ENCODE data around the gene MLX.
"Not testable (repeated sequence)": the region's sequence is repeated elsewhere in the genome, so short reads cannot be mapped to it uniquely, and the experiment has no call there.

Gene MLX

DNA sequence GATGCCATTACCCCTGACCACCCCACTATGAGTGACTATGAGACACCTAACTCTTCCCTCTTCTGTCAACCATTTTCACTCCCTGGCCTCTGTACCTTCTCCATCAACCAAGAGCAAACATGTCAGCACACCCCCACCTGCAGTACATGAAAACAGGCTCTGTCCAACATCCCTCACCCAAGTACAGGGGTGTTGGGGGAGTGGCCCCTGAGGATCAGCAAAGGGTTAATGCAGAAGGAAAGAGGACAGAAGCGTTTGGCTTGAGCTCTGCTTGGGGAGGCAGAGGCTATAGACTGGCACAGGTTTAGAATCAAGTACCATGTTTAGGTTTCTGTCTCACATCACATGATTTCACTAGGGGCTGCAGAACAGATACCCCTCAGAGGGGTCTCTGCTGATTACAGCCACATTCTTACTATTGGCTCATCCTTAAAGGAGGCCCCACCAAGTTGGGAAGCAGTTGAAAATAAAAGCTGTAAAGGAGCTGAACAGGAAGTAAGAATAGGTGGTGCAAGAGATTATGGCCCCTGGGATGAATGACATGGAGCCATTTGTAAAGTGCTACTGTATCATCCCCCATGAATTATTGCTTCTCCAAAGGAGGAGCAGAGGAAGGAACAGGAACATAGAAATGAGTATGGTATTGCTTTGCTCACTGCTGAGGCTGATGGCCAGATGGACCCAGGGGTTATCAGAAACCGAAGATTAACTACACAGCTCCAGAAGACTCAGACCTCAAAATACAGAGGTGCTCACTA lies 13.1 kb downstream of the MLX start:
- DNase-seq (ENCODE audit: low read depth), result no peak

DNA sequence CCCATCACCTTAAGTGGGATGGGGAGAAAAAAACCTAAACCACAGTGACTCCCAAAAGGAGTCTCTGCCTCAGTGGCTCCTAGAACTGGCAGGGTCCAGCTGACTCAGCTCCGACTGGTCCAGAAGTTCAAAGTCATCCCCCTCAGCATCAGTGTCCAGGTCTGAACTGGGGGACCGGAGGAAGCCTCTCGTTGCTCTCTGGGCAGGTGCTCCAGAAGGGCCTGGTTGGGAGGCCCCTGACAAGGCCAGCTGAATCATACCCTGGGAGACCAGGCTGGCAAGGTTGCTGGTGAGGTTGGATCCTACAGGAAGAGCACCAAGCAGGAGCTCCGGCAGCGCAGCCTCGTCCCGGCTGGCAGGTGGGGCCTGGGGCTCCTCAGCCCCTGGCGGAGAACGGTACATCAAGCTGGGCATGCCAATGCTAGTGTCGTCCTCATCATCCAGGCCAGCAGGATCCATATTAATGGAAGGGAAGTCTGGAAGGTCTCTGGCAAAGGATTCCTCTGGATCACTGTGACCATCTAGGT lies 14.9 kb downstream of the MLX start:
- no peak for DNase-seq (ENCODE audit: low read depth)

DNA sequence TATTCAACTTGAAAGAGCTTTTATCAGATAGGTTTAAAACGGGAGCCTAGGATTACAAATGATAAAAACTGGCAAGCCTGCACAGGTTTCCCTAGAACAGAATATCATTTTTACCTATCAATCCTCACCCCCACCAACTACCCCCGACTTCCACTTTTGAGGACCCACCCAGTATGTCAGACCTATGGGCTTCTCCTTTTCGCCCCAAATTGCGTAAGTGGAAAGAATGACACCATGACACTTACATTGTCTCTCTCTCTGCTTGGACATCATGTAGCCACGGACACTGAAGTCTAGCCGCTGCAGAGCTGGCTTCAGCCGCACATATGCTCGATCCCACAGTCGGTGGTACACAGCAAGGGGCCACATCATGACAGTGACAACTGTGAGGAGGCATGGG lies 18.0 kb downstream of the MLX start:
- DNase-seq (ENCODE audit: low read depth), result no peak

DNA sequence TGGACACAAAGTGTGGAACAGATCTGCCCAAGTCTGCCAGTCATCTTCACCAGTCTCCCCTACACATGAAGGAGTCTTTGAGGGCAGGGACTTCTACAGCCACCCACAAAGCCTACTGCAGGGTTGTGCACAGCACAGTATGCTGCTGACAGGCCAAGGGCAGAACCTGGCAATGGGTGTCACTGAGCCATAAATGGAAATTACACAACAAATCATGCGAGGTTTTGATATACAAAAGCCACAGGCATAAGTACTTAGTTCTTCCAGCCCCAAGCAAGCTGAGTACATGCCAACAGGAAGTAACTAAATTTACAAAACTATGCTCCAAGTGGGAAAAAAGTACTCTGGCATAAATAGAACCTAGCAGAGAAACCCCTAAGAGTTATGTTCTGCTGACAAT lies 18.5 kb downstream of the MLX start:
- DNase-seq (ENCODE audit: low read depth), result no peak

DNA sequence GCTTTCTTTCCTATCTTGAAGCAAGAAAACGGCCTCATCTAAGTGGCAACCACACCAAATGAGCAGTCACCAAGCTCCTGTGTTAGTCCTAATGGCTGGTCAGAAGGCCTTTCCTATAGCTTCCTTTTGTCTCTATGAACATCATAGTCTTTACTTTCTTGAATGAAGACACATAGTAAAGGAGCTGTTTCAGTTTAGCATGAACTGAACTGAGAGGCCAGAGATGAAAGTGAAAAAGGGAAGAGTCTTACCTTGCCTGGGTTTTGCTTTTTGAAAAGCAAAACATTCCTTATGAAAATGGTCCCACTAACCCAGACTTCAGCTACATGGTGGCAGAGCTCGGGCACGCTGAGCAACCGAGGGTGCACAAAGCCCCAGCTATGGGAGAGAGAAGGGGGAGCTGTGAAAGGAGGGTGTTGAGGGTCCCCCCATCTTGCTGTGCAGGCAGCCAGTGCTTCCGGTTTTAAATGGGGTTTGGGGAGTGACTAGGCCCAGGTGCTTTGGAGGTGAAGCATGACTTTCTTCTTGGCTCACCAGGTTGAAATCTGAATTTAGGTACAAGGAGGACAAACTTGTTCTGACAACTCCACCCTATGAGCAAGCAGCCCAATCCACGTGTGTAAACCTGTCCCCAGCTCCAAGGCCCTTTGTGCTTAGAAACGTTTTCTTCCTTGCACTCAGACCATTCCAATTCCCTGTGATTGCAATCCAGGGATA lies 19.8 kb downstream of the MLX start:
- no peak for DNase-seq (ENCODE audit: low read depth)

DNA sequence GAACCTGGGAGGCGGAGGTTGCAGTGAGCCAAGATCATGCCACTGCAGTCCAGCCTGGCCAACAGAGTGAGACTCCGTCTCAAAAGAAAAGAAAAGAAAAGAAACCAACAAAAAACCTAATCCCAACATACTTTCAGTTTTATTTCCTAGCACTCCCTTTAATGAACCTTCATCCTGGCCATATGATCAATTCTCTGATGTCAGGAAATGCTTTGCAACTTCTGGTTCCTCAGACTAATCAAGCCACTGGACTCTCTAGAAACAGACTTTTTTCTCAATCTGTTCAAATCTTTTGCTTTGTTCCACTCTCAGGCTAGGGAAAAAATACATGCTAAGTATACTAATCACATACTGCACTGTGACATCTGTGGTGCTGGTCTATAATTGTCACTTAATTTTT lies 24.0 kb downstream of the MLX start:
- no peak for DNase-seq (ENCODE audit: low read depth)

DNA sequence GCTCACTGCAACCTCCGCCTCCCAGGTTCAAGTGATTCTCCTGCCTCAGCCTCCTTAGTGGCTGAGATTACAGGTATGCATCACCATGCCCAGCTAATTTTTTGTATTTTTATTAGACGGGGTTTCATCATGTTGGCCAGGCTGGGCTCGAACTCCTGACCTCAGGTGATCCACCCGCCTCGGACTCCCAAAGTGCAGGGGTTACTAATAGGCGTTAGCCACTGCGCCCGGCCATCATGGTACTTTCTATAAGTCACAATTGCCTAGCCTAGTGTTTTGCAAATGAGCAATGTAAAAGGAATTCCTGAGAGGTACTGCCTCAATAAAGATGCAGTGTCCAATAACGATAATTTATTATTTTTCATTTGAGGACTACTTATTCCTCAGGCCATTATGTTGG lies 24.5 kb downstream of the MLX start:
- no peak for DNase-seq (ENCODE audit: low read depth)

DNA sequence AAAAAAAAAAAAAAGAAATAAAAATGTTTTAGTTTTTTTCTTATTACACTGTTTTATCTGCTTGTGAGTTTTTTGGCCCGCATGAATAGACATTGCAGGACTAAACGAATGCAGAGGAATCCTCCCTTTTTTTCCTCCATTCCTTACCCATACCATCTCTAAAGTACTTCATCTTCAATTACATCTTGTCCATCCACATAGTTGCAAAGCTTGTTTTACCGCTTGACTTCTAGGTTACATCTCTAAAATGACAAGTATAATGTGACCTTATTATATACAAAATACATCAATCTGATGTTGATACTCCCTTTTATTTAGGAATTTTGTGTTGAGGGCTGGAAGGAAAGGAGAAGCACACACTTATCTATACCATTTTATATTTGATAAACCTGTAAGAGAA lies 29.5 kb downstream of the MLX start:
- DNase-seq (ENCODE audit: low read depth), result no peak

DNA sequence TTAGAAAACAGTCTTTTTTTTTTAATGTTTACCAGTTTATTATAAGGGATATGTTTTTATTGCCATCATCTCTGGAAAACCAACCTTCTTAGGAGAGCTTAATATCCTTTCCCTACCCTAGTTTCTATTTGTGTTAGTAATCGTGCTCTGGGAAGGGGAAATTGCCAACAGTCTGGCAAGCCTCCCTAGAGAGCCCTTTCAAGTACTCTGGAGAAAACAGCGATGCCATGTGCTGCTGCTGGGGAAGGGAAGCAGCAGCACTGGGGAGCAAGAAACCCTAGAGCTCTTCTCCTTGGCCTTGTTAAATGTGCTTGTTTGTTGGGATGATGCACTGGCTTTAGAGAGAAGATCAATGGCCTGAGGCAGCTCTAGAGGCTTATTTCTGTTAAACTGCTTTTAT lies 32.0 kb downstream of the MLX start:
- DNase-seq (ENCODE audit: low read depth), result no peak

DNA sequence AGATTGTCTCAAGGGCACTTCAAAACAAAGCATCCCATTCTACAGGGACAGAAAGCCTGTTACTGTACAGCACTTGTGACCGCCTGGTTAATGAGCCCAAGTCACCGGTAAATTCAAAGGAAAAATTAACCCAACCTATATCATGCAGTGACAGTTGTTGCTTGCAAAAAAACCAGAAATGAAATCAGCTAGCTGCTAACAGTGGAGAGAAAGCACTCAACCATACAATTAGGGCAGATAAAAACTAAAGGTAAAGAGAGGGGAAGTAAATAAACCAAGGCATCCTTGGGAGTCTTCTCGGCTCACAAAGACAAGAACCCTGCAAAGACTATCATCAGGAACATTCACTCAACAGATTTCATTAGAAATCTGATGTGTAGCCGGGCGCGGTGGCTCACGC lies 36.4 kb downstream of the MLX start:
- no peak for DNase-seq (ENCODE audit: low read depth)

DNA sequence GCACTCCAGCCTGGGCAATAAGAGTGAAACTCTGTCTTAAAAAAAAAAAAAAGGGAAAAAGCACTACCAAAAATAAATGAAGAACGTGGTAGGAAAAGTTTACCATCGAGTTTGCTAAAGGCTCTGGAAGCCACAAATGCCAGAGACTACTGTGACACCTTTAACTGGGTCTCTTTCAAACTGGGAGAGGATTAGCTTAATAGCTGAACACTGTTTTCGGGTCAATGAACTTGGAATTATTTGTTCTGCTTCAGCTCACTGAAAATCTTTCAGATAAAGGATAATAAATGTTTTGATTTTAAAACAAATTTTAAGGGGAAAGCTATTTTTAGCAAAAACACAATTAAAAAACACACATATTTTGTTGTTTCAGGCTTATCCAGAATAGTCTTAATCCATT lies 40.9 kb downstream of the MLX start:
- no peak for DNase-seq (ENCODE audit: low read depth)

DNA sequence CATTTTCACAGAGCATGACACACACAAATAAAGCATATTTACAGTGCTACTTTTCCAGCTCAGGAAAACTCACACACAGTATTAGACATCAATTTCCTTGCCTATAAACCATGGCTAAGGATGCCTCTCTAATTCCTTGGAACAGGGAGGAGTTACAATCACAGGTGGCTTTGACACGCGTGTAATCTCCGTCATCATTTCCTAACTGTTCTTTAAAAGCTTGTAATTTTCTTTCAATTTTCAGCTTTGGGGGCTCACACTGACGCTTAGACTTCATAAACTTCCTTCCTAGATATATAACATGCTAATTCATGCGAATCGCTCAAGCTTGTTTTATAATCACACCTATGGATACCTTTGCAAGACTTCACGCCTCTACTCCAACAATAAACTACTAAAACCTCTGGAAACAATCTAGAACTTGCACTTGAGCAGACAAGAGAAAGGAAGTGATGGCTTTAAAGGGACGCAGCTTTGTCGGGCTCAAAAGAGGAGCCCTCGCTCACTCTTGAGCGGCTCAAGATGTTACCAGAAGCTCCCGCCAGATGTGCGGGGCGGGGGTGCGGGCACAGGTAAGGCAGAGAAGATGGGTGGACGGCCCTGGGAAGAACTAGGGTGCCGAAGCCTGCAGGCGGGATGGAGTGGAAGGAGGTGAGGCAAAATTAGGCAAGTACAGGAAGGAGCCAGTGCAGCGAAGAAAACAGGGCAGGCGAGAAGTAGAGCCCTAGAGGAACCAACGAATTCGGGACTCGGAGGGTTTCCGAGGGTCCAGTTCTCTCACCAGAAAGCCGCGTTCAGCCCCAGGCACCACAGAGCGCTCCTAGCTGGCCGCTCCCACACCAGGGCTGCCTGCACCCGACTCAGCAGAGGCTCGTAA lies 41.6 kb downstream of the MLX start:
- DNase-seq (ENCODE audit: low read depth), result no peak

DNA sequence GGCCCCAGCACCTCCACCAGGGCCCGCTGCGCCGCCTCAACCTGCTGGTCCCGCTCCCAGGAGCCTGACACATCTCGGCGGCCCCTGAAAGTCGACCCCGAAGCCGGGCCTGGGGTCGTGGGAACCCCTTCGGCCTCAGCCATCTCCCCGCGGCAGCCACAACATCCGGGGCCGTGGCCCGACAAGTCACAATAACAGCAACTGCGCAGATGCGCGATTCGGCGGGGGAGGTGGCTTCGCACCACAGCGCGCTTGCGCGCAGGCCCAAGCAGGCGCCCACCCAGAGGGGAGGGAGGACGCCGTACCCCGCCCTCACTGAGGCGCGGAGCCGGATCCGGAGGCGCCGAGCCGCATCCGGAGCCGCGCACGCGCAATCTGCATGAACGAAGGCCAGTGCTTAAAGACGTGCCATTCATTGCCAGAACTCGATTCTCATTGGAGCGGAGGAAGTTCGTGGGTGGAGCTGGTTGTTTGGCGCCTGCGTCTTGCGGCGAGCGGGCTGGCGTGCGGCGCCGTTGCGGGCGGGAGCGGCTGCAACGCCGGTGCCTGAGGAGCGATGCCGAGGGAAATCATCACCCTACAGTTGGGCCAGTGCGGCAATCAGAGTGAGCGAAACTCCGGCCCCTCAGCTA lies 42.4 kb downstream of the MLX start, which contains the start of the genes RETREG3 and TUBG1:
Gene RETREG3 (minus strand): TSS at position 193 of the 632 bp plus-strand sequence. CDS start 50 bp downstream, at position 143.
Gene TUBG1 (plus strand): TSS at position 502 of the 632 bp plus-strand sequence. CDS start 55 bp downstream, at position 557.
- DNase-seq (ENCODE audit: low read depth), result peak; percentile 99

DNA sequence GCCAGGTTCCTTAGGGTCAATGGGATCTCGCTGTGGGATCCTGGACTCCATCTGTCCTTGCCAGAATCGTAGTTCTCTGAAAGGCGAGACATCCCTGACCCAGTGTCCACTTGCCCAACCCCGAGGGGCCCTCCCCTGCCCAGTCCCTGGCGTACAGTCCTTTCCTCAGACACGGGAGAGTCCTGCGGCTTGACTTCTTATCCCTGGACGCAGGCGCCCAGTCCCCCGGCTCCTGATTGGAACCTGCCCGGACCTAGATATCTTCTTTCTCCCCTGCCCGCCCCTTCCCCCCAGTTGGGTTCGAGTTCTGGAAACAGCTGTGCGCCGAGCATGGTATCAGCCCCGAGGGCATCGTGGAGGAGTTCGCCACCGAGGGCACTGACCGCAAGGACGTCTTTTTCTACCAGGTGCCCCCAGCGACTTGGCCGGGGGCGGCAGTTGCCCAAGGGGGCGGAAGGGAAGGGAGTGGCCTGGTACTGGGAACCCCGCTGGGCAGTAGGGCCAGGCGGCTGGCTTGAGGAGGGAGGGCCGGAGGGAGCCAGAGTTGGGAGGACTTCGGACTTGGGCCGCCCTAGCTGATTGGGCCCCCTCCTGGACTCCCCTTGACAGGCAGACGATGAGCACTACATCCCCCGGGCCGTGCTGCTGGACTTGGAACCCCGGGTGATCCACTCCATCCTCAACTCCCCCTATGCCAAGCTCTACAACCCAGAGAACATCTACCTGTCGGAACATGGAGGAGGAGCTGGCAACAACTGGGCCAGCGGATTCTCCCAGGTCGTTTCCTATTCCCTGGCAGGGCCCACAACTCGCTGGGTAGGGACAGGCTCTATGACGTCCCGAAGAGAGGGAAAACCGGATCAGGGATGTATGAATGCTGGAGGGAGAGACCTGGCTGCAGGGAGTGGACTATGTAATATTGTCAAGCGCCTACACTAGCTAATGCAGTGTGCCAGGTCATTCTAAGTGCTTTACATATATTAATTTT lies 43.2 kb downstream of the MLX start:
- DNase-seq (ENCODE audit: low read depth), result not testable (repeated sequence)

DNA sequence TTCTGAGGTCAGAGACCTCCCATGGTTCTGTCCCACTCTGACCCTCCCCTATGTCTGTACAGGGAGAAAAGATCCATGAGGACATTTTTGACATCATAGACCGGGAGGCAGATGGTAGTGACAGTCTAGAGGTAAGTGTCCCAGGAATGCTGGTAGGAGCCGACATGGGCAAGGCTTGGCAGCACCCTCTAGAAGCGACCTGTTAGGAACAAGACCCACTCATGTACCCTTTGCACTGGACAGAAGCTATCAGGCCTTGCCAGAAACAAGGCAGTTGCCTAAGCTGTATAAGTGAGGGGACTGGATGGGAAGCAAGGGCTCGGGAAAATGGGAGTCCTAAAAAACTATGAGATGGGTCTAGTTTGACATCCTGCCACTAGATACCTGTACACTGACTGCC lies 45.1 kb downstream of the MLX start:
- DNase-seq (ENCODE audit: low read depth), result no peak

DNA sequence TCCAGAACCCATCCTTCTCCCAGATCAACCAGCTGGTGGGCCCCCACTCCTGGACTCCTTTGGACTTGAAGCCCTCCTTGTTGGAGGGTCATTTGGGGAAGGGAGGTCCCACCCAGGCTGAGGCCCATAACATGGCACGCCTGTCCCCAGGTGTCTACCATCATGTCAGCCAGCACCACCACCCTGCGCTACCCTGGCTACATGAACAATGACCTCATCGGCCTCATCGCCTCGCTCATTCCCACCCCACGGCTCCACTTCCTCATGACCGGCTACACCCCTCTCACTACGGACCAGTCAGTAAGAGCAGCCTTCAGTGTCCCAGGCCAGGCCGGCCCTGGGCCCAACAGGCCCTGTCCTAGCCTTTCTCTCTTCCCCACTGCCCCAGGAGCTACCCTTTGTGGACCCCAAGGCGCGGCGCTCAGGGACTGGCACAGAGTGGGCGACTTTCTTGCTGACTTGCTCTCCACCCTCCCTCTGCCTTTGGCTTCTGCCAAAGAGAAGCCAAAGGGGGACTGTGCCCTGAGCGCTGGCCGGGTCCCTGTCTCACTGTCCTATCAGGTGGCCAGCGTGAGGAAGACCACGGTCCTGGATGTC lies 46.9 kb downstream of the MLX start:
- no peak for DNase-seq (ENCODE audit: low read depth)

DNA sequence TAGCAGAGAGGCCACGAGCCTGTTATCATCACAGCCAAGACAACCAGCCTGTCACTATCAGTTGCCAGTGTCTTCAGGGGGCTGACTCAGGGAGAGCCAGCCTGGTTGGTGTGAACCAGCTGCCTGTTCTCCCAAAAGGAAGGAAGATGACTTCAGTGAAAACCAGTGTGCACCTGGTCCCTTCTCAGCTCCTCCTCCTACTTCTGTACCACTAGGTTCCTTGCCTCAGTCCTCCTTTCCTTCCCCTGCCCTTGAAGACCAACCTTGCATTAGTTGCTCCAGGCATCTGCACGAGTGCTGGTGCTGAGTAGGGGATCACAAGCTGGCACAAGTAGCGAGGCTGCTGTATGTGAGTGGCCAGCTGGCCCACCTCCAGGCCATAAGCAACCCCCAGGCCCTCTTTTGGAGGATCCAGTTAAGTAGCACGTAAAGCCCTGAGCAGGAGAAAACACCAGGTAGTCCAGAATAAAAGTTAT lies 51.1 kb downstream of the MLX start:
- DNase-seq (ENCODE audit: low read depth), result no peak

DNA sequence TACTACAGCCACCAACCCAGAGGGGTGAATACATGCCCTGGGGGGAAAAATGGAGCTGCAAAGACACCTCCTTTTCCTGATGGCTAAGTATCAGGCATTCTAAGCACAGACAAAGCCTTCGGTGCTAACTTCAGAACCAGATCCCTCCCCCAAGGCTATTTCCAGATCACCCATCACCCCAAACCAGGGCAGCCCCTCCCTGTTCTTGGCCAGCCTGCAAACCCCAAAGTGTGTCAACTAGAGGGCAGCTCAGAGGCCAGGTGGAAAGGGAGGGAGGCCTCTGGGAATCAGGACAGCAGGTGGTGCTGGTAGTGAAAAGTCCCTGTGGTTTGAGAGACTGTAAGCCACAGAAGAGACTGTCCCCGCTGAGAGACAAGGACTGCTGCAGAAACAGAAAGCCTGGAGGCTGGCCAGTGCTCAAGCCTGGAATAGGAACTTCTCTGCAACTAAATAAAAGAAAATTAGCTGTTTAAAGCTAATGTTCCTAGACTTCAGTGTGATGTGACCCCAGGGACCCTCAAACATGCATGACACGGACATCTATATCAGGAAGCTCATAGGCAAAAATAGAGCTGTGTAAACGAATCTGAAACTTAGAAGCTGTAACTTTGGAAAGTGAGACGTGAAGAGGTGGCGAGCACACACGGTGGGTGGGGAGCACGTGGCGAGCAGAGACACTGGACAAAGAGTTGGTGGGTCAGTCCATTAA lies 51.7 kb downstream of the MLX start:
- DNase-seq (ENCODE audit: low read depth), result no peak

DNA sequence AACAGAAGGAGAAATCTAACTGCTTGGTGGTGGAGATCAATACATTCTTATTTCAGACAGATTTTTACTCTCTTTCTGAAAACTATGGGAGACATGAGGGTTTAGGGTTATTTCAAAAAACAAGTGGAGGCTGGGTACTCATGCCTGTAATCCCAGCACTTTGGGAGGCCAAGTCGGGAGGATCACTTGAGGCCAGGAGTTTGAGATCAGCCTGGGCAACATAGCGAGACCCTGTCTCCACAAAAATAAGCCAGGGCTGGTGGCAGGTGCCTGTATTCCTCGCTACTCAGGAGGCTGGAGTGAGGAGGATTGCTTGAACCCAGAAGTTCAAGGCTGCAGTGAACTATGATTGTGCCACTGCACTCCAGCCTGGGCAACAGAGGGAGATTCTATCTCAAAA lies 55.1 kb downstream of the MLX start:
- not testable (repeated sequence) for DNase-seq (ENCODE audit: low read depth)

Data from fibroblast of the conjunctiva (primary cell).